HG02678 (cell line): Measurements from ENCODE around the gene G6PC3.
"Not testable (repeated sequence)": the region's sequence is repeated elsewhere in the genome, so short reads cannot be mapped to it uniquely, and the experiment has no call there.

Source experiments
- ATAC-seq: cut with Tn5 transposase; IDR thresholded peaks from one replicate; pipeline ENCODE4 v1.9.1; 2021; ENCODE audit warnings: mild to moderate bottlenecking, moderate library complexity; ENCODE audit not compliant: unreplicated experiment

G6PC3 gene

DNA sequence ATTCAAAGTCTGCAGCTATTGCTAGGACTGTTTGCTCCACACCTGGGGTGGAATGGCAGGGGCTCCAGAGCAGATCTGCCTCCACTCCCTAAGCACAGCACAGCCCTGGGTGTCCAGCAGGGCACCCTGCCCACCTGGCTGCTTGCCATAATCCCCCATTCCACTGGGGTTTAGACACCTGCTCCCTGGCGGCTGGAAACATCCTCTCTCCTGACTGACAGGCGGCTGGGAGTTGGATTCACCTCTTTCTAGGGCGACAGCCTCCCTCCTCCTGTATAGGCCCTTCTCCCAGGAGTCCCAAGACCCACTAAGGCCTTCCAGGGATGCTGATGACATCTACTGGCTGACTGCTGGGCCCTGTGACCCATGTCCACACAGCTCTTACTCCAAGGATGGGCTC is 34.9 kb downstream of the G6PC3 start:
- no peak for ATAC-seq

- no peak for ATAC-seq
Observed at GRCh38 chr17:44105941-44106340, 35.4 kb downstream of the G6PC3 start.

- ATAC-seq: no peak
Observed at GRCh38 chr17:44106801-44107200, 36.3 kb downstream of the G6PC3 start.

DNA sequence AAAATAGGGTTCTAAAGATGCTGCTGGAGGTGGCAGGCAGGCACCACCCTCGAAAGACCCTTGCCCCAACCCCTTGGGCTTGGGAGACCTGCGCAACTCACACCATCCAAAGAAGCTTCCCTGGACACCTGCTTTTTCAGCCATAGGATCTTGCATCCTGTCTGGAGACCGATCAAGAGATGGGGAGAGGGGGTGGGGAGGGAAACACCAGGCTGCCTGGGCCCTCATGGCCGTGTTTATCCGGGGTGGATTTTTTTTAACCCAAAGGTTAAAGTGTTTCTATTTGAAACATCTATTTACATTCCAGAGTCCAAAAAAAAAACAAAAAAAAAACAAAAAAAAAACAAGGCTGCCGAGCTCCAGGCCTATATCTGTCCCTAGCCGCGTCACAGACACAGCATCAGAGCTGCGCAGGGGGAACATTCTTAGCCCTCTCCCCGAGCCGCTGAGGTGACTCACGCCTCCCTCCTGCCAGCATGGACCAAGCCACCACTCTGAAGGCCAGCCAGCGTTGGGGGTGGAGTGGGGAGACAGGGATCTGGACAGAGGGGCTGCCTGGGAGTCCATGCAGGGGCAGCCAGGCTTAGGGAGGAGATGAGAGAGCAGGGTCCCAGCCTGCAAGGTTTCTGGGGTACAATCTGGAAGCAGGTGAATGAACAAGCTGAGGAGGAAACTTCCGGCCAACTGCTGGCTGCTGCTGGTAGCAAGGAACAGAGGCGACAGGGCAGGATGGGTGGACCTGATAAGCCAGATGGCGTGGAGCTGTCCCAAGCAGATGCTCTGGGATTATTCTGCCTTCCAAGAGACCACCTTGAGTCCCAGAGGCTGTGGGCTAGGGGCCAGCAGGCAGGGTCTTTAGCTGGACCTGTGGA is 38.1 kb downstream of the G6PC3 start:
- no peak for ATAC-seq

- no peak for ATAC-seq
Observed at GRCh38 chr17:44109312-44109630, 38.7 kb downstream of the G6PC3 start.

GRCh38 chr17:44110011-44110686 is 39.6 kb downstream of the G6PC3 start:
- ATAC-seq: no peak

DNA sequence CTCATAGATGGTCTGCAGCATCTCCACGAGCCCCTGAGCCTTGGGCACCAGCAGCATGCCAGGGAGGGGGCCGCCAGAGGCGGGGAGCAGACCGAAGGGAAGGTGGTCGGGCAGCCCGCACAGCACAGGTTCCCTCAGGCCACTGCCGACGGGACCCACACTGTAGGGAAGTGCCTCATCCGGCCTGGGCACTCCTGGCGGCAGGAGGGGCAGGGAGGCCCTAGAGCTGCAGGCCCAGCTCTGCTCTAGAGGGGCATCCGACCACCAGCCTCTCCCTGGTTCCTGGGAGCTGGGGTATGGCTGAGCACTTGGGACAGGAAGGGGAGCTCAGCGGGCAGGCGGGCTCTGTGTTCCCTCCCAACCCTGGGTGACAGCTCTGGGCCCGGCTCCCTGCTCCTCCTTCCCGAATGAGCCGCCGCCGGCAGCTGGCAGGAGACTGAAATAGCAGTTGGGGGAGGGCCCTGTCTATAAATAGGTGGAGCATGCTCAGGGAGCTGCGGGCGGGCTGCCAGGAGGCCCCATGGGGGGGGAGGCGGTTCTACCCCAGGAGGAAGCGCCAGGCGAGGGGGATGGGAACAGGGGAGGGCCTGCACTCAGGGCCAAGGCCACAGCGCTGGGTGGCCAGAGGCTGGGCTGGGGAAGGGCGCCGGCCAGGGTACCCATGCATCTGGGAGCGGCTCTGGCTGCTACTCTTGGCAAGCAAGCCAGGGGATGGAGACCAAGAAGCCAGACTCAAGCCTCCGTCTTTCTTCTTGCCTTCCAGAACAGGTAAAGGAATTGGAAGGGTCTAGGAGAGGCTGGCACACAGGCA is 40.5 kb downstream of the G6PC3 start:
- peak; percentile 66 for ATAC-seq

- ATAC-seq: no peak
Observed at GRCh38 chr17:44111777-44112176, 41.2 kb downstream of the G6PC3 start.

DNA sequence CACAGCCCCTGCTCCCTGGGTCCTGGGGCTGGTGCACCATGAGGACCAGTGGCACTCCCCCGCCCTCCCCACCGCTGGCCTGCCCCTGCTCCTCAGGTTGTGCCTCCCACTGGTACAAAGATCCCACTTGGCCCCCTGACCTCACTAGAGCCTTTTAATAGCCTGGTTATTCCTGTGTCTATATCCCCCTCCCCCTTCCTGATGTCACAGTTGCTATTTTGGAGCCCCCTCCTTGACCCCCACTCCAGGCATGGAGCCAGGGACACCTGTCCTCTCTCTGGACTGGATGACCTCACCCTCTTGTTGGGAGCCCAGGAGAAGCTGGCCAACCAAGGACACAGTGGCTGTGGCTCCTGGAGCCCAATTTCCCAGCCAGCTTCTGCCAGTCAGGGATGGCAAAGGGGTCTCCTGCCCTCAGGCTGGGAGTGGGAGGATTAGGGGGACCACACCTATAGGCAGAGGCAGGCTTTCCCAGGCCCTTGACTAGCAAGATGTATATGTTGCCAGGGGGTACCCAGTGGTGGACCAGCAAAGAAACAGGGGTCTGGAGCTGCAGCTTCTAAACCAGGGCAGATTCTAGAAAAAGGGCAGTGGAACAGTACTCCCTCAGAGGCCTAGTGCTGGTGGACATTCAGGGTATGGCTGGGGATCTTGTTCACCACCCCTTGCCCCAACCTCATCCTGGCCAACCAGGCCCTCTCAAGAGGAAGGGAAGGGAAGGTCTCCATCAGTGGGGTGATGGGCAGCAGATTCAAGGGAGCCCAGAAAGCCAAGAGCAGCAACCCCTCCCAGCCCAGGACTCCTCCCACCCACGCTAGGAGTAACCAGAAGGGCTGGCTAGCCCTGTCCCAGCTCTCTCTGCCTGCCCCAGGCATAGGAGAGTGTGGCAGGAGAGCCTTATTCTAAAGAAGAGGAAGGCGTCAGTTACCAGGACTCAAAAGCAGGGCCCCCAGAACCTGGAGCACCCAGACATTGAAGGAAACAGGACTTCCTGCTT is 42.0 kb downstream of the G6PC3 start:
- no peak for ATAC-seq

GRCh38 chr17:44113382-44113781 is 42.8 kb downstream of the G6PC3 start:
- no peak for ATAC-seq

DNA sequence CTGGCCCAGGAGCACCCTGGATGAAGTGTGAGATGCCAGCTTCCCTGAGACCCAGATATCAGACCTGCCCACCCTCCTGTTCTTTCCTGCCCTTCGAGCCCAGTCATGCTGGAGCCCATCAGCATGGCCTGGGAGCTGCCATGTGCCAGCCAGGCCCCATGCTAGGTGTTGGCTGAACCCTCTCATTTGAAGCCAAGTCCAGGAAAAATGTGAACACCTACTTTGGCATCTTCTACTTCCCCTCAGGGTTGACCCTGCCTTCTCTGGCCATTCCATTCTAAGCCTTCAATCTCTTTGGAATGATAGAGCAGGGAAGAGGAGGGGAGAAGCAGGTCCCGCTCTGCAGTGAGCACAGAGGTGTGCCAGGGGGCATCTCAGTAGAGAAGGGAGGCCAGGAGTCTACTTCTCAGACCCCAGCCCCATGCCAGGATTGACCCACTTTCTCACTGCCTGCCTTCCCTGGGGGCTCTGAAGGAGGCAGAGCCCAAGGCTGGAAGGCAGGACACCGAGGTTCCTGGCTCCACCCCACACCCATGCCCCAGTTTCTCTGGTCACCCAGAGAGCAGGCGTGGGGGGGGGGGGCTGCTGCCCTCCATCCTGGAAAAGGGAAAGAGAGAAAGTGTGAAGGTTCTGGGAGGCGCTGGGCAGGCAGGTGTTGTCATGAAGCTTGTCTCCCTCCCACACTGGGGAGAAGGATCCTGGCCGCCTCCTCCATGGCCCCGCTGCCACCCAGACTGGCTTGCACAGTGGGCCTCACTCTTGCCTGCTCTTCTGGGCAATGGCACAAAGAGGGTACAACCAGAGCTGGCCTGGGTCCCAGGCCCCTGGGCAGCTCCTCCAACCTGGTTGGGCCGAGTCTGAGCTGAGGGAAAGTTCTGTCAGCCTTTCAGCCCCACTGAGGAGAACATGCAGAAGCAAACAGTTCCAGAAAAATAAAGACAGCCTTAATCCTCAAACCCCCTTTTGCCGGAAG is 43.6 kb downstream of the G6PC3 start:
- ATAC-seq: no peak

GRCh38 chr17:44115585-44116415 is 45.3 kb downstream of the G6PC3 start:
- ATAC-seq: no peak

DNA sequence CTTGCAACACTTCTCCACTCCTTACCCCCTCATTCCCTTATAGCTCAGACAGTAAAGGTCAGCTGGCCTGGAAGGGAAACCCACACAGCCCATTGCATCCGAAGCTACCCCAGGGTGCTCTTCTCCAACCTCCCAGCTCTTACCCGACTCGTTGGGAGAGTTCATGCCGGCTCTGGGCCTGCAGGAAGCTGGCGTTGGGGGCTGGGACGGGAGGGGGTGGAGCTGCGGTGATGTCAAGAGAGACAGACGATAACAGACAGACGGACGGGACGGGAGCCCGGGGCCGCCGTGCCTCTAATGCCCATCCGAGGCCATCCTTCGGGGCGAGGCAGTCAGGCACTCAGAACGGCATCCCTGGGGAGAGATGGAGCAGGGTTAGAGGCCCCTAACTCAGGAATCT is 46.8 kb downstream of the G6PC3 start:
- ATAC-seq: no peak

GRCh38 chr17:44118427-44119050 is 48.0 kb downstream of the G6PC3 start:
- ATAC-seq: no peak

GRCh38 chr17:44119062-44119461 is 48.5 kb downstream of the G6PC3 start:
- no peak for ATAC-seq

DNA sequence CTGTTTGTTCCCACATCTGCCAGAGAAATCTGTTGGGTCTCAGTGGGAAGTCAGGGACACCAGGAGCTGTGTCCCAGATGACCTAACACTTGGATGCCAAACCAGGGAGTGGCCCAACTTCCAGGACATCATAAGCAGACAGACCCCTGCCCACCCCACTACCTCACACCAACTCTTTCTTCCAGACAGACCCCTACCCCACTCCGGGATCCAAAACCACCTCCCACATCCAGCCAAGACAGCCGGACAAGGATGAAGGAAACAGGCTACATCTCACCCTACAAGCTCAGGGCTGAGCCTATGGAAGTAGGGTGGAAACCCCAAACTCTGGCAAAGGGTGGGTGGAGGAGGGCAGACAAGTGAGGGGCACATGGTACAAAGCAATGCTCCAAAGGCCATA is 49.3 kb downstream of the G6PC3 start:
- no peak for ATAC-seq

GRCh38 chr17:44120281-44120680 is 49.7 kb downstream of the G6PC3 start:
- not testable (repeated sequence) for ATAC-seq
